ENCODE measurements around the gene PCDHGA10.
"Not testable (repeated sequence)": the region's sequence is repeated elsewhere in the genome, so short reads cannot be mapped to it uniquely, and the experiment has no call there.

The PCDHGA10 gene

GRCh38 chr5:141412854-141413539, at the start of gene PCDHGA10:
PCDHGA10 (plus strand) TSS chr5:141412987; CDS start chr5:141413176, 189 bp downstream.
- peak; percentile 52 for DNase-seq

GRCh38 chr5:141363952-141364660, 48.7 kb upstream of the PCDHGA10 start, which contains the start of gene PCDHGA5:
PCDHGA5 (plus strand) TSS chr5:141364162; CDS start chr5:141364331, 169 bp downstream.
- no peak for DNase-seq

GRCh38 chr5:141366016-141366896, 46.5 kb upstream of the PCDHGA10 start:
- DNase-seq: no peak

- peak; percentile 10 for DNase-seq
These were observed 42.6 kb upstream of the PCDHGA10 start, which contains the start of gene PCDHGB3 for GRCh38 chr5:141369994-141370848. PCDHGB3 (plus strand) TSS chr5:141370242; CDS start chr5:141370395, 153 bp downstream.

- no peak for DNase-seq
These were observed 41.0 kb upstream of the PCDHGA10 start for GRCh38 chr5:141371572-141372475.

- DNase-seq: no peak
These were observed 39.0 kb upstream of the PCDHGA10 start, which contains the start of gene PCDHGA6 for GRCh38 chr5:141373673-141374317. PCDHGA6 (plus strand) TSS chr5:141373891; CDS start chr5:141374084, 193 bp downstream.

- DNase-seq: no peak
These were observed 38.2 kb upstream of the PCDHGA10 start for GRCh38 chr5:141374627-141375026.

GRCh38 chr5:141375444-141376155, 37.2 kb upstream of the PCDHGA10 start:
- not testable (repeated sequence) for DNase-seq

- no peak for DNase-seq
These were observed 30.1 kb upstream of the PCDHGA10 start, which contains the start of gene PCDHGA7 for GRCh38 chr5:141382469-141383294. PCDHGA7 (plus strand) TSS chr5:141382742; CDS start chr5:141382900, 158 bp downstream.

GRCh38 chr5:141383345-141383744, 29.4 kb upstream of the PCDHGA10 start:
- no peak for DNase-seq

- DNase-seq: no peak
These were observed 28.1 kb upstream of the PCDHGA10 start for GRCh38 chr5:141384471-141385267.

- not testable (repeated sequence) for DNase-seq
These were observed 25.1 kb upstream of the PCDHGA10 start, which contains the start of gene PCDHGB4 for GRCh38 chr5:141387557-141388311. PCDHGB4 (plus strand) TSS chr5:141387698; CDS start chr5:141387885, 187 bp downstream.

GRCh38 chr5:141388661-141389060, 24.1 kb upstream of the PCDHGA10 start:
- DNase-seq: no peak

- no peak for DNase-seq
These were observed 23.4 kb upstream of the PCDHGA10 start for GRCh38 chr5:141389153-141390042.

GRCh38 chr5:141392429-141393198, 20.2 kb upstream of the PCDHGA10 start, which contains the start of gene PCDHGA8:
PCDHGA8 (plus strand) TSS chr5:141392633; CDS start chr5:141392814, 181 bp downstream.
- DNase-seq: no peak

Measured in stimulated activated naive CD4-positive, alpha-beta T cell treated with Interleukin-2 at 50 U/mL for 16 hours (primary cell).